Activated T-cell treated with anti-CD3 and anti-CD28 coated beads, Interleukin-2, amount 50 U/mL, for 24 hours (primary cell): ENCODE data around the gene GFY.
"Not testable (repeated sequence)": the region's sequence is repeated elsewhere in the genome, so short reads cannot be mapped to it uniquely, and the experiment has no call there.

Source experiments
- DNase-seq: peaks from one replicate; pipeline ENCODE4 v3.0.0-alpha.2; 2020
- H3K27ac Mint-ChIP-seq: 2 replicates; pipeline ENCODE4 v1.8.0; 2020; ENCODE audit warnings: mild to moderate bottlenecking, mixed read lengths
- H3K27me3 Mint-ChIP-seq: 2 replicates; pipeline ENCODE4 v1.8.0; 2020; ENCODE audit warnings: mixed read lengths
- H3K36me3 Mint-ChIP-seq: 2 replicates; pipeline ENCODE4 v1.8.0; 2020; ENCODE audit warnings: low read depth, mixed read lengths
- H3K4me1 Mint-ChIP-seq: 2 replicates; pipeline ENCODE4 v1.8.0; 2020; ENCODE audit warnings: low read depth, mixed read lengths
- H3K4me3 Mint-ChIP-seq: 2 replicates; pipeline ENCODE4 v1.8.0; 2020; ENCODE audit warnings: mild to moderate bottlenecking, moderate library complexity, mixed read lengths
- H3K9me3 Mint-ChIP-seq: 2 replicates; pipeline ENCODE4 v1.8.0; 2020; ENCODE audit warnings: mixed read lengths

GFY gene

GRCh38 chr19:49442354-49442753 is 17.2 kb downstream of the GFY start:
- no peaks in the 10 kb centered on the region for H3K9me3 Mint-ChIP-seq
- peak overlapping the region; percentile 79 for H3K4me3 Mint-ChIP-seq
- H3K27me3 Mint-ChIP-seq = peaks cover 51% of the 10 kb centered on the region
- no peak for DNase-seq
- no peak overlapping the region for H3K27ac Mint-ChIP-seq
- H3K36me3 Mint-ChIP-seq = peaks cover 16% of the 10 kb centered on the region
- peaks cover 33% of the 10 kb centered on the region for H3K4me1 Mint-ChIP-seq

- no peaks in the 10 kb centered on the region for H3K9me3 Mint-ChIP-seq
- H3K27me3 Mint-ChIP-seq = peaks cover 45% of the 10 kb centered on the region
- peak overlapping the region; percentile 94 for H3K27ac Mint-ChIP-seq
- peaks cover 21% of the 10 kb centered on the region for H3K36me3 Mint-ChIP-seq
- peak; percentile 70 for DNase-seq
- peak overlapping the region; percentile 79 for H3K4me3 Mint-ChIP-seq
- peaks cover 36% of the 10 kb centered on the region for H3K4me1 Mint-ChIP-seq
Measured at GRCh38 chr19:49442771-49443365, 17.7 kb downstream of the GFY start.

- peak; percentile 97 for DNase-seq
- H3K4me1 Mint-ChIP-seq = peaks cover 42% of the 10 kb centered on the region
- H3K9me3 Mint-ChIP-seq = no peaks in the 10 kb centered on the region
Measured at GRCh38 chr19:49443366-49444099, 18.3 kb downstream of the GFY start.

GRCh38 chr19:49444100-49444700 is 19.0 kb downstream of the GFY start:
- Mint-ChIP-seq H3K27me3 (peaks cover 34% of the 10 kb centered on the region), H3K36me3 (peaks cover 34% of the 10 kb centered on the region), H3K4me1 (peaks cover 47% of the 10 kb centered on the region), H3K27ac (peak overlapping the region; percentile 94), H3K4me3 (peak overlapping the region; percentile 79)
- DNase-seq, H3K9me3 Mint-ChIP-seq: not testable (repeated sequence)

More at GRCh38 chr19:49443366-49444099, 18.3 kb downstream of the GFY start:
- Mint-ChIP-seq H3K27me3 (peaks cover 39% of the 10 kb centered on the region), H3K4me3 (peak overlapping the region; percentile 79), H3K36me3 (peaks cover 27% of the 10 kb centered on the region), H3K27ac (peak overlapping the region; percentile 94)

- DNase-seq = no peak
- Mint-ChIP-seq H3K27me3 (peaks cover 16% of the 10 kb centered on the region), H3K36me3 (peaks cover 51% of the 10 kb centered on the region), H3K4me3 (no peak overlapping the region), H3K27ac (no peak overlapping the region), H3K9me3 (no peaks in the 10 kb centered on the region), H3K4me1 (peaks cover 55% of the 10 kb centered on the region)
Measured at GRCh38 chr19:49445997-49446396, 20.8 kb downstream of the GFY start.

- peaks cover 53% of the 10 kb centered on the region for H3K4me1 Mint-ChIP-seq
- H3K27ac Mint-ChIP-seq = peak overlapping the region; percentile 48
- no peak for DNase-seq
Measured at GRCh38 chr19:49447485-49448431, 22.6 kb downstream of the GFY start.

GRCh38 chr19:49448432-49448786 is 23.2 kb downstream of the GFY start:
- H3K4me3 Mint-ChIP-seq = no peak overlapping the region
- peaks cover 62% of the 10 kb centered on the region for H3K36me3 Mint-ChIP-seq
- no peaks in the 10 kb centered on the region for H3K9me3 Mint-ChIP-seq
- no peak for DNase-seq
- peaks cover 53% of the 10 kb centered on the region for H3K4me1 Mint-ChIP-seq
- no peaks in the 10 kb centered on the region for H3K27me3 Mint-ChIP-seq
- peak overlapping the region; percentile 48 for H3K27ac Mint-ChIP-seq

More at GRCh38 chr19:49447485-49448431, 22.6 kb downstream of the GFY start:
- Mint-ChIP-seq H3K36me3 (peaks cover 58% of the 10 kb centered on the region), H3K27me3 (peaks cover under 1% of the 10 kb centered on the region), H3K9me3 (no peaks in the 10 kb centered on the region), H3K4me3 (no peak overlapping the region)

GRCh38 chr19:49450405-49450804 is 25.2 kb downstream of the GFY start:
- no peaks in the 10 kb centered on the region for H3K27me3 Mint-ChIP-seq
- H3K9me3 Mint-ChIP-seq = no peaks in the 10 kb centered on the region
- peak overlapping the region; percentile 99 for H3K27ac Mint-ChIP-seq
- DNase-seq = no peak
- peaks cover 74% of the 10 kb centered on the region for H3K36me3 Mint-ChIP-seq
- peaks cover 57% of the 10 kb centered on the region for H3K4me1 Mint-ChIP-seq
- peak overlapping the region; percentile 99 for H3K4me3 Mint-ChIP-seq

GRCh38 chr19:49451430-49452181 is 26.4 kb downstream of the GFY start, which contains the start of gene PIH1D1:
TSS of gene PIH1D1 (minus strand) at chr19:49451814. CDS start at chr19:49451574, 240 bp downstream.
- H3K27me3 Mint-ChIP-seq = no peaks in the 10 kb centered on the region
- no peaks in the 10 kb centered on the region for H3K9me3 Mint-ChIP-seq

GRCh38 chr19:49453013-49453756 is 28.0 kb downstream of the GFY start, which contains the start of gene ALDH16A1:
TSS of gene ALDH16A1 (plus strand) at chr19:49453225. CDS start at chr19:49453332, 107 bp downstream.
- H3K4me3 Mint-ChIP-seq = peak within 1 kb of the TSS; percentile 99
- peaks cover 71% of the 10 kb centered on the region for H3K36me3 Mint-ChIP-seq
- peaks cover 66% of the 10 kb centered on the region for H3K4me1 Mint-ChIP-seq
- peak within 1 kb of the TSS; percentile 99 for H3K27ac Mint-ChIP-seq
- no peaks in the 10 kb centered on the region for H3K27me3 Mint-ChIP-seq
- peak; percentile 98 for DNase-seq
- no peaks in the 10 kb centered on the region for H3K9me3 Mint-ChIP-seq

More at GRCh38 chr19:49451430-49452181, 26.4 kb downstream of the GFY start, which contains the start of gene PIH1D1:
- H3K4me1 Mint-ChIP-seq = peaks cover 65% of the 10 kb centered on the region
- peak within 1 kb of the TSS; percentile 99 for H3K27ac Mint-ChIP-seq
- peak within 1 kb of the TSS; percentile 99 for H3K4me3 Mint-ChIP-seq
- DNase-seq = peak; percentile 91
- H3K36me3 Mint-ChIP-seq = peaks cover 76% of the 10 kb centered on the region

GRCh38 chr19:49453757-49454240 is 28.6 kb downstream of the GFY start:
- peak overlapping the region; percentile 99 for H3K4me3 Mint-ChIP-seq
- H3K27ac Mint-ChIP-seq = peak overlapping the region; percentile 99
- peaks cover 61% of the 10 kb centered on the region for H3K4me1 Mint-ChIP-seq
- H3K9me3 Mint-ChIP-seq = no peaks in the 10 kb centered on the region
- no peak for DNase-seq
- peaks cover 66% of the 10 kb centered on the region for H3K36me3 Mint-ChIP-seq
- H3K27me3 Mint-ChIP-seq = no peaks in the 10 kb centered on the region

- Mint-ChIP-seq H3K4me3 (no peak overlapping the region), H3K36me3 (peaks cover 65% of the 10 kb centered on the region), H3K4me1 (peaks cover 46% of the 10 kb centered on the region), H3K27me3 (no peaks in the 10 kb centered on the region), H3K9me3 (no peaks in the 10 kb centered on the region), H3K27ac (no peak overlapping the region)
- DNase-seq = no peak
Measured at GRCh38 chr19:49455773-49456172, 30.6 kb downstream of the GFY start.

- H3K36me3 Mint-ChIP-seq = peaks cover 63% of the 10 kb centered on the region
- H3K4me1 Mint-ChIP-seq = peaks cover 43% of the 10 kb centered on the region
- no peaks in the 10 kb centered on the region for H3K27me3 Mint-ChIP-seq
- H3K27ac Mint-ChIP-seq = peak overlapping the region; percentile 68
- no peak overlapping the region for H3K4me3 Mint-ChIP-seq
- no peak for DNase-seq
- H3K9me3 Mint-ChIP-seq = no peaks in the 10 kb centered on the region
Measured at GRCh38 chr19:49456326-49456725, 31.1 kb downstream of the GFY start.
